HepG2 (cell line): ENCODE measurements around the gene HSP90AA1. TPM values are rescaled to one million over a fixed set of nuclear protein-coding genes. Genes with fewer than 3 reads are reported as not detected.

ENCODE experiments used
- FOXC1 ChIP-seq: sonication (generic); formaldehyde crosslinking; IDR thresholded peaks from 2 replicates; pipeline ENCODE4 v1.8.0; 2022; ENCODE audit warnings: mild to moderate bottlenecking, missing genetic modification reagents, borderline replicate concordance
- HOXA5 ChIP-seq: sonication (generic); formaldehyde crosslinking; IDR thresholded peaks from 2 replicates; pipeline ENCODE4 v1.4.0; 2020; ENCODE audit warnings: missing genetic modification reagents
- IRF2 ChIP-seq: IDR thresholded peaks from 2 replicates; pipeline ENCODE4 v1.6.1; 2018; ENCODE audit warnings: missing genetic modification reagents, missing compliant biosample characterization
- KDM6A ChIP-seq: IDR thresholded peaks from 2 replicates; pipeline ENCODE4 v1.6.1; 2016; ENCODE audit warnings: low read depth
- KLF15 ChIP-seq: sonication (generic); formaldehyde crosslinking; IDR thresholded peaks from 2 replicates; pipeline ENCODE4 v1.8.1; 2023; ENCODE audit warnings: borderline replicate concordance, mild to moderate bottlenecking, inconsistent platforms, missing genetic modification reagents, mixed read lengths
- NFE2L1 ChIP-seq: sonication (generic); formaldehyde crosslinking; IDR thresholded peaks from 2 replicates; pipeline ENCODE4 v1.4.0; 2020; ENCODE audit warnings: missing genetic modification reagents, mild to moderate bottlenecking, borderline replicate concordance
- PHB2 ChIP-seq: fragments of 450-650 bp; IDR thresholded peaks from 2 replicates; pipeline ENCODE4 v1.6.1; 2018; ENCODE audit not compliant: partially characterized antibody
- RBM22 ChIP-seq: fragments of 200-400 bp; formaldehyde crosslinking; optimal IDR thresholded peaks from 2 replicates; pipeline ENCODE3; 2017; ENCODE audit warnings: mild to moderate bottlenecking, low read length, moderate library complexity
- TBL1XR1 ChIP-seq: fragments of 150-350 bp; IDR thresholded peaks from 2 replicates; pipeline ENCODE4 v1.6.1; 2014; ENCODE audit warnings: borderline replicate concordance, low read length; ENCODE audit not compliant: partially characterized antibody
- U2AF2 ChIP-seq: fragments of 200-400 bp; formaldehyde crosslinking; IDR thresholded peaks from 2 replicates; pipeline ENCODE4 v1.6.1; 2017; ENCODE audit warnings: low read depth, mild to moderate bottlenecking, low read length
- ZFP62 ChIP-seq: sonication (generic); formaldehyde crosslinking; IDR thresholded peaks from 2 replicates; pipeline ENCODE4 v1.4.0; 2020; ENCODE audit warnings: missing genetic modification reagents
- ZNF256 ChIP-seq: sonication (generic); formaldehyde crosslinking; conservative IDR thresholded peaks from 2 replicates; pipeline ENCODE4 v1.4.0; 2020; ENCODE audit warnings: missing genetic modification reagents
- ZNF841 ChIP-seq: sonication (generic); formaldehyde crosslinking; IDR thresholded peaks from 2 replicates; pipeline ENCODE4 v1.8.1; 2023; ENCODE audit warnings: missing genetic modification reagents, borderline replicate concordance
- polyA plus RNA-seq, 8 experiments: library from polyadenylated mRNA; depleted of rRNA in 3 of 8; stranded (reverse) in 7 of 8; unstranded in 1 of 8; fragments of >200 nt; fragmentation: Illumina TruSeq in 4 of 8; extraction: Trizol in 4 of 8; gene quantifications; 2 replicates each; pipeline versions ENCODE4 v1.2.1 to v1.2.3, GENCODE V29; 2011 to 2016; ENCODE audit warnings: low read depth in 4 of 8, missing spikeins in 1 of 8, mixed read lengths in 1 of 8; ENCODE audit not compliant: insufficient read depth in 1 of 8
- total RNA-seq, 5 experiments: library from RNA; depleted of rRNA; stranded (reverse); fragments of >200 nt; fragmentation: Illumina TruSeq; extraction: Trizol; gene quantifications; 2 replicates each; pipeline ENCODE4 v1.2.3, GENCODE V29; 2016; ENCODE audit warnings: low read depth in 1 of 5
- TF ChIP-seq, protein P1 (sequence below): sonication (generic); formaldehyde crosslinking; IDR thresholded peaks from 2 replicates; pipeline ENCODE4 v1.8.0; 2023; ENCODE audit warnings: mild to moderate bottlenecking, missing genetic modification reagents
- TF ChIP-seq, protein P2 (sequence below): sonication (generic); formaldehyde crosslinking; IDR thresholded peaks from 2 replicates; pipeline ENCODE4 v1.5.0; 2020; ENCODE audit warnings: missing genetic modification reagents
- TF ChIP-seq, protein P3 (sequence below): IDR thresholded peaks from 2 replicates; pipeline ENCODE4 v1.6.1; 2016; ENCODE audit warnings: missing compliant biosample characterization, missing genetic modification reagents, borderline replicate concordance
- TF ChIP-seq, protein P4 (sequence below): sonication (generic); formaldehyde crosslinking; IDR thresholded peaks from 2 replicates; pipeline ENCODE4 v1.4.0; 2020; ENCODE audit warnings: missing genetic modification reagents
- TF ChIP-seq, protein P5 (sequence below): sonication (generic); formaldehyde crosslinking; IDR thresholded peaks from 2 replicates; pipeline ENCODE4 v1.4.0; 2020; ENCODE audit warnings: mild to moderate bottlenecking, missing genetic modification reagents

HSP90AA1 gene
- total and polyA plus RNA-seq, 2 of the 13 experiments (the other 11 are each of a cell fraction or from before 2014, with no cell fraction given), result 262 to 636 TPM

DNA sequence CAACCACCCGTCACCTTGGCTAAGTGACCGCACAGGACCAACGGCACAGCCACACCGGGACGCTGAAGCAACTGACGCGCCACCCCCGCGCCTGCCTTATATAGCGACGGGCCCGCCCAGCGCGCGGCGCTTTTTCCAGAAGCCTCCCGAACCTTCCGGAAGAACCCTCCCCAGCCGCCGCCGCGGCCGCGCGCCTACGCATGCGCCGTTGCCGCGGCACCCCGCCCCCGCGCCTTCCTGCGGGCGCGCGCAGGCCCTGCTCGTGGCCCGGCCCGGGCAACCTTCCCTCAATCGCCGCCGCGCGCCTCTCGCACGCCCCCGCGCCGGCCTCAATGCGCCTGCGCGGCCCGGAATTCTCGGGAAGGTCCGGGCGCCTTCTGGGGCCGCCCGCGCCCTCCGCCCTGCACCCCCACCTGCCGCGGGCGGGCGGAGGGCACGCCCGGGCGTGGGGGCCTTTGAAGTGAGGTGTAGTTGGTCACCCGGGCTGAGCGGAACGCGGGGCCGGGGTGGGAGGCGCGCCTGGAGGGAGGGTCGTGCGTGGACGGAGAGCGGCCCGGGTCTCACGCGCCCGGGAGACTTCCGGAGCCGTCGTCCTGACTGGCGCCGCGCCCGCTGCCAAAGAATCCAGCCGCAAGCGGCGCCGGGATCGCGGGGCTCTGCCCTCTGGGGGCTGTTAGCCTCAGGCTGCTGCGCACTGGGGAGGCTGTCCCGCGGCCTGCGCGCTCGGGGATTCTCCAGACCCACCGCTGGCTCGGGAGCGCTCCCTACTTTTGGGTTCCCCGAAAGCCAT, at the start of gene HSP90AA1 (continued):
- TF ChIP-seq, protein P1, sequence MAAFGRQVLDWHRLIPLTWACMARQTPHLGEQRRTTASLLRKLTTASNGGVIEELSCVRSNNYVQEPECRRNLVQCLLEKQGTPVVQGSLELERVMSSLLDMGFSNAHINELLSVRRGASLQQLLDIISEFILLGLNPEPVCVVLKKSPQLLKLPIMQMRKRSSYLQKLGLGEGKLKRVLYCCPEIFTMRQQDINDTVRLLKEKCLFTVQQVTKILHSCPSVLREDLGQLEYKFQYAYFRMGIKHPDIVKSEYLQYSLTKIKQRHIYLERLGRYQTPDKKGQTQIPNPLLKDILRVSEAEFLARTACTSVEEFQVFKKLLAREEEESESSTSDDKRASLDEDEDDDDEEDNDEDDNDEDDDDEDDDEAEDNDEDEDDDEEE, result peak; percentile 49; the same call in 1 of the 2 replicates
- peak; percentile 58; the same call in 1 of the 2 replicates for TF ChIP-seq IRF2
- no peak for TF ChIP-seq KDM6A (CRISPR knock-in tag)
- TF ChIP-seq, protein P2, sequence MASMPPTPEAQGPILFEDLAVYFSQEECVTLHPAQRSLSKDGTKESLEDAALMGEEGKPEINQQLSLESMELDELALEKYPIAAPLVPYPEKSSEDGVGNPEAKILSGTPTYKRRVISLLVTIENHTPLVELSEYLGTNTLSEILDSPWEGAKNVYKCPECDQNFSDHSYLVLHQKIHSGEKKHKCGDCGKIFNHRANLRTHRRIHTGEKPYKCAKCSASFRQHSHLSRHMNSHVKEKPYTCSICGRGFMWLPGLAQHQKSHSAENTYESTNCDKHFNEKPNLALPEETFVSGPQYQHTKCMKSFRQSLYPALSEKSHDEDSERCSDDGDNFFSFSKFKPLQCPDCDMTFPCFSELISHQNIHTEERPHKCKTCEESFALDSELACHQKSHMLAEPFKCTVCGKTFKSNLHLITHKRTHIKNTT (CRISPR knock-in tag), result no peak
- TF ChIP-seq ZFP62 (CRISPR knock-in tag), result no peak
- TF ChIP-seq KLF15, result peak; percentile 26; the same call in 1 of the 2 replicates
- no peak for TF ChIP-seq PHB2
- no peak for TF ChIP-seq U2AF2
- TF ChIP-seq FOXC1 (CRISPR knock-in tag), result peak; percentile 3; the same call in 1 of the 2 replicates
- peak; percentile 50 for TF ChIP-seq RBM22
- peak; percentile 16; the same call in 1 of the 2 replicates for TF ChIP-seq HOXA5 (CRISPR knock-in tag)
- TF ChIP-seq, protein P3, sequence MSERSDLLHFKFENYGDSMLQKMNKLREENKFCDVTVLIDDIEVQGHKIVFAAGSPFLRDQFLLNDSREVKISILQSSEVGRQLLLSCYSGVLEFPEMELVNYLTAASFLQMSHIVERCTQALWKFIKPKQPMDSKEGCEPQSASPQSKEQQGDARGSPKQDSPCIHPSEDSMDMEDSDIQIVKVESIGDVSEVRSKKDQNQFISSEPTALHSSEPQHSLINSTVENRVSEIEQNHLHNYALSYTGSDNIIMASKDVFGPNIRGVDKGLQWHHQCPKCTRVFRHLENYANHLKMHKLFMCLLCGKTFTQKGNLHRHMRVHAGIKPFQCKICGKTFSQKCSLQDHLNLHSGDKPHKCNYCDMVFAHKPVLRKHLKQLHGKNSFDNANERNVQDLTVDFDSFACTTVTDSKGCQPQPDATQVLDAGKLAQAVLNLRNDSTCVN, result peak; percentile 89
- TF ChIP-seq ZNF841 (CRISPR knock-in tag), result no peak
- TF ChIP-seq, protein P4, sequence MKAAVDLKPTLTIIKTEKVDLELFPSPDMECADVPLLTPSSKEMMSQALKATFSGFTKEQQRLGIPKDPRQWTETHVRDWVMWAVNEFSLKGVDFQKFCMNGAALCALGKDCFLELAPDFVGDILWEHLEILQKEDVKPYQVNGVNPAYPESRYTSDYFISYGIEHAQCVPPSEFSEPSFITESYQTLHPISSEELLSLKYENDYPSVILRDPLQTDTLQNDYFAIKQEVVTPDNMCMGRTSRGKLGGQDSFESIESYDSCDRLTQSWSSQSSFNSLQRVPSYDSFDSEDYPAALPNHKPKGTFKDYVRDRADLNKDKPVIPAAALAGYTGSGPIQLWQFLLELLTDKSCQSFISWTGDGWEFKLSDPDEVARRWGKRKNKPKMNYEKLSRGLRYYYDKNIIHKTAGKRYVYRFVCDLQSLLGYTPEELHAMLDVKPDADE (CRISPR knock-in tag), result no peak
- TF ChIP-seq, protein P5, sequence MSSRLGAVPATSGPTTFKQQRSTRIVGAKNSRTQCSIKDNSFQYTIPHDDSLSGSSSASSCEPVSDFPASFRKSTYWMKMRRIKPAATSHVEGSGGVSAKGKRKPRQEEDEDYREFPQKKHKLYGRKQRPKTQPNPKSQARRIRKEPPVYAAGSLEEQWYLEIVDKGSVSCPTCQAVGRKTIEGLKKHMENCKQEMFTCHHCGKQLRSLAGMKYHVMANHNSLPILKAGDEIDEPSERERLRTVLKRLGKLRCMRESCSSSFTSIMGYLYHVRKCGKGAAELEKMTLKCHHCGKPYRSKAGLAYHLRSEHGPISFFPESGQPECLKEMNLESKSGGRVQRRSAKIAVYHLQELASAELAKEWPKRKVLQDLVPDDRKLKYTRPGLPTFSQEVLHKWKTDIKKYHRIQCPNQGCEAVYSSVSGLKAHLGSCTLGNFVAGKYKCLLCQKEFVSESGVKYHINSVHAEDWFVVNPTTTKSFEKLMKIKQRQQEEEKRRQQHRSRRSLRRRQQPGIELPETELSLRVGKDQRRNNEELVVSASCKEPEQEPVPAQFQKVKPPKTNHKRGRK (CRISPR knock-in tag), result no peak
- no peak for TF ChIP-seq ZNF256 (CRISPR knock-in tag)
- no peak for TF ChIP-seq NFE2L1 (CRISPR knock-in tag)
- no peak for TF ChIP-seq TBL1XR1
